GM21737 (cell line): ENCODE measurements around the gene IRX6.

Source experiments
- ATAC-seq: cut with Tn5 transposase; IDR thresholded peaks from one replicate; pipeline ENCODE4 v1.9.1; 2021; ENCODE audit warnings: mild to moderate bottlenecking, moderate library complexity; ENCODE audit not compliant: unreplicated experiment

Gene IRX6

DNA sequence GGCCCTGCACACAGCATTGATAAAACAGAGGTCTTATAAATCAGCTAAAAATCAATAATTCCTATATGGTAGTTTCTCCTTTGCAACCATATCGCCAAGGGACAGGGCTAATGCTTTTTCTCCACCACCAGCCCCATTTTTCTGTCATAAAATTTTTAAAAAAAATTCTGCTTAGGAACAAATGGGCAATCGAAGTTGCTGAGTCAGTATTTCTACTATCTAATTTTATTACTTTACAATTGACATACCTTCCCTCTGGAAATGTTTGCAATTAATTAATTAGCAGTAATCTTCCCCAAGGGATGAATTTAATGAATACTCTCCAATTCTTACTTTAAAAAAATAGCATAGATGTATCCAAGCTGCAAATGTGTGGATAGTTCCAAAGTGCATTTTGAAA is 1.7 kb upstream of the IRX6 start:
- ATAC-seq: no peak

DNA sequence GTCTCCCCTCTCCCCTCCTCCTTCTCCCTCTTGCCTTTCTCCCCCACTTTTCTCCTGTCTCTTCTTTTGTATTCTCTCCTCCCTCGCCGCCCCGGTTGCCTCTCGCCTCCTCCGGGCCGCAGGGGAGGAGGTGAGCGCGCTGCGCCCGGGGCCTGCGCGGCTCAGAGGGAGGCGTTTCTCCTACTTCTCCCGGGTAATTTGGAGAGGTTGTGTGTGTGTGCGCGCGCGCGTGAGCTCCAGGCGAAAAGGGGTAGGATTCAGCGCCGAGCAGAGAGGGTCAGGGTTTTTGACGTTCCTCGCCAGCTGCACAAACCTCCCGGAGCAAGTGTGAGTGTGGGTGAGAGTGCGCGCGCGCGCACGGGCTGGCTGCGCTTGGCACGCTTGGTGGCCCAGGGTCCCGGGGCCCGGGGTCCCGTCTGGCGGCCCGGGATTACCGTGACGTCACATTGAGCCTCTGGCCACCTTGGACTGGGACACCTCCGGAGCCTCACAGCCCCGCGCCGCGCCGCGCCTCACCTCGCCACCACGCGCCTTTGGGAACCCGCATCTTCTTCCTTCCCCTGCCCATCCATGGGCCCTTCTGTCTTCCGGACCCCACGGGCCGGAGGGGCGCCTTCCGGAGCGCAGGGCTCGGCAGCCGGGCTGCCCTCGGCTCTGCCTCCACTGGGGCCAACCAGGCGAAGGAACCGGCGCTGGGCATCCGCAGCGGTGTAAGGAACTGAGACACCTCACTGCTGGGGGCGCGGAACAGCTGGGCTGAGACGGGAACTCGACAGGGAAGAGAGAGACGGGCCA is 479 bp downstream of the IRX6 start:
- ATAC-seq: no peak

- ATAC-seq: no peak
Measured at GRCh38 chr16:55325080-55325447, 1.1 kb downstream of the IRX6 start.

DNA sequence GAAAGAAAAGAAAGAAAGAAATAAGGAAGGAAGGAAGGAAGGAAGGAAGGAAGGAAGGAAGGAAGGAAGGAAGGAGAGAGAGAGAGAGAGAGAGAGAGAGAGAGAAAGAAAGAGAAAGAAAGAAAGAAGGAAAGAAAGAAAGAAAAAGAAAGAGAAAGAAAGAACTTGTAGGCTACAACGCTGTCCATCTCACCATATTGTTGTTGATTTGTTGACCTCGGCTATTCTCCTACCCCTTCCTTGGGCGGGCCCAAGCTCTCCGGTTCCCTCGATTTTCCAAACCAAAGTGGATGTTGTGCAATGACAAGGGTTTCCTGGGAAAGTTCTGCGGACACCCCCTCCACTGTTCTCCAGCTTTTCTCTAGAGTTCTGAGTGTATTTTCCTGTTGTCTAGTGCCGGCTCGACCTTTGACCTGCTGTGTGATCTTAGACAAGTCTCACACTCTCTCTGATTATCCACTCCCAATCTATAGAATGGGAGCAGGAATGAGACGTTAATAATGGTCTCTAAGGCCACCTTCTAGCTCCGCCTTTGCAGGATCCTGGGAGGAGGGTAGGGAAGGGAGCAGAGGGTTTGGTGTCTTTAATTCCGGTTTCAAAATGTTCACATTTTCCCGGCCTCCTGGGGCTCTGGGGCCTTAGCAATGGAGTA is 1.6 kb downstream of the IRX6 start:
- ATAC-seq: no peak

- no peak for ATAC-seq
Measured at GRCh38 chr16:55326261-55327092, 2.5 kb downstream of the IRX6 start.

DNA sequence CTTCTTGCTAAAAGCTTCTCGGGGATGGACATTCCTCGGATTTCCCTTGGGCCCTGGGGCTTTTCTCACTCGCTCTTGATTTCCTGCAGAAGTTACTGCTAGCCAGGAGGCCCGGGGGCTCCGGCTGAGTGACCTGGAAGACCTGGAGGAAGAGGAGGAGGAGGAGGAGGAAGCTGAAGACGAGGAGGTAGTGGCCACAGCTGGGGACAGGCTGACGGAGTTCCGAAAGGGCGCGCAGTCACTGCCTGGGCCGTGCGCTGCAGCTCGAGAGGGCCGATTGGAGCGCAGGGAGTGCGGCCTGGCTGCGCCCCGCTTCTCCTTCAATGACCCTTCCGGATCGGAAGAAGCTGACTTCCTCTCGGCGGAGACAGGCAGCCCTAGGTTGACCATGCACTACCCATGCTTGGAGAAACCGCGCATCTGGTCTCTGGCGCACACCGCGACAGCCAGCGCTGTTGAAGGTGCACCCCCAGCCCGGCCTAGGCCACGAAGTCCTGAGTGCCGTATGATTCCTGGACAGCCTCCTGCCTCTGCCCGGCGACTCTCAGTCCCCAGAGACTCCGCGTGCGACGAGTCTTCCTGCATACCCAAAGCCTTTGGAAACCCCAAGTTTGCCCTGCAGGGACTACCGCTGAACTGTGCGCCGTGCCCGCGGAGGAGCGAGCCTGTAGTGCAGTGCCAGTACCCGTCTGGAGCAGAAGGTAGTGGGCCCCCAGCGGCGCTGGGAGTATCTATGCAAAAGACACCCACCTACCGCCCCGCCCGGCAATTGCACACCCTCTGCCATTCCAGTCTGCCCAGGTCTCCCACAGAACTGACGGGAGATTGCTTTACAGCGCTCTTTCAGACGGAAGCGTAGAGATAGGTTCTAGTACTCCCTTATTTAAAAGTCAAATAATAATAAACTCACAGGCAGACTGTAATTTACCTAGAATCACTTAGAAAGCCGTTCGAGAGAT is 4.9 kb downstream of the IRX6 start:
- ATAC-seq: no peak

DNA sequence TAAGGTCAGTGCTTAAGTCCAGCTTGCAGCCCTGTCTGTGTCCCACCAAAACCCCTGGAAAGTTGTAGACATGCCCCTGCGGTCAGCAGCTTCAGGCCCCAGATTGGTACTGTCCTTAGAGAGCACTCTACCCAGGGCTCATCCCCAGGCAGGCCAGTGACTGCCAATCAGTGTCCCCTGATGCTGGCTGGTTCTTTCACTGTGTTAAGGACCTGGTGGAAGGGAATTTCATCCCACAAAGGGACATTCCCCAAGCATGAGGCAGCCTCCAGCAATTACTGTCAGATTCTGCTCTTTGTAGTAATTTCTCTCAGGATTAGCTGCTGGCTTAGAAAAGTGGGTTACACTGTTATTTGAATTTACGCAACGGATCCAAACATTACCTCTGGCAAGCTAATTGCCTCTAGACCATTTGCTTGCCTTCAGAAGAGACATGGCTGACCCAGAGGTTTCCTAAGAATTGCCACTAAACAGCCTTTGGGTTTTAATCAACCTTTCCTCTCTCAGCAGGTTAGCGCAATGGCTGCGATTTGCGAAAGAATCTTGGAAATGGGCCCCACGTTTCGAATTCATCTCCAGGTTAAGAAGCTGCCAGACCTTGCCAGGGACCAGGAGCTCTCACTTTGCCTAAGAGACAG is 5.9 kb downstream of the IRX6 start:
- no peak for ATAC-seq

DNA sequence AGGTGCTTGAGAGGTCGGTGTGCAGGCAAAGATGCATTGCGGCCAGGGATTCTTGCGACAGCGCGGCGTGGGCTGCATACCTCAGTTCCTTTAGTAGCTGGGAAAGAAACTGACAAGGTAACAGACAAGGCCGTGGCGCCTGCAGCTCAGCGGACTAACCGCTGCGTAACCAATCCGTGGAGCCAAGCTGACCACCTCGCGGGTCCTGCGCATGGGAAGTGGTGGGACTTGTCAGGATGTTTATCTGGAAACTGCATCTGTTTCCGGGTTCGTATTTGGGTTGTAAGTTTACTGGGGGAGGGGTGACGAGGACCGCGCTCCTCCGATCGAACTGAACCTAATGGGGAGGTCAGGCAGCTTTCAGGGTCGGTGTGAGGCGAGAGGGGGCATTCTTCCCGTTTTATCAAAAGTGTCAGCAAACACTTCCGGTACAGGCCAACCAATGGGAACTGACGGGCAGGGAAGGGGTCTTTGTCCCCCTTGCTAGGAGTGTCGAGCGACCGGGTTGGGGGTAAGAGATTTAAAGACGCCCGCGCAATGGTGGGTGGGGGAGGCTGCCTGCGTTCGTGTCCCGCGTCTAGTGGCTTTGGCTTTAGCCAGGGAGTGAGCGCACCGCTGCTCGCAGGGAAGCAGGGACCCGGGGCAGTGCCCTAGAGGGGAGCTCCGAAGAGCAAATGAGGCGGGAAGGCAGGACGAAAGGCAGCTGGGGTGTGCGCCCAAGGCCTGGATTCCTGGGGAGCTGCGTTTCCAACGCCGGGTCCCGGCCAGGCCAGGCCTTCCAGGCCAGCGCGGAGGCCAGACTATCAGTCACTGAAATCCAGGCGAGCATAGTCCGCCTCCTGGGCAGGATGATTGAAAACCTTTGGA is 7.0 kb downstream of the IRX6 start:
- no peak for ATAC-seq

- ATAC-seq: no peak
Measured at GRCh38 chr16:55331648-55332185, 7.7 kb downstream of the IRX6 start.

- no peak for ATAC-seq
Measured at GRCh38 chr16:55333684-55334083, 9.7 kb downstream of the IRX6 start.

- no peak for ATAC-seq
Measured at GRCh38 chr16:55338646-55339045, 14.6 kb downstream of the IRX6 start.

DNA sequence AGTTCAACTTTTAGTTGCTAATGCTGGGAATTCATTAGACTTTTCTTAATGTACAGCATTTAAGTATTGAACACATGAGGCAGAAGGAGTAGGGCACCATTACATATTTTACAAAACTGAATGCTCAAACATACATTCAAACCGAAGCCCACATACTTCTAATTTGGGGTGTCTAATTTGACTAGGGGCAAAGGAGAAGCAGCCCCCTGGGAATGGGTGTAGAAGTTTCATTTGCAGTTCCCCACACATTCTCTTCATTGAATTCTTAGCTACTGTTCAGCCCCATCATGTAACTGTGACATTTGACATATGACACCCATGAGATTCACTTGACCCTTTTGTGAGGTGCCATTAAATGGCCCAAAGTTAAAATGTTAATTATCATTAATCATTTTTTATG is 16.4 kb downstream of the IRX6 start:
- no peak for ATAC-seq

GRCh38 chr16:55341681-55342080 is 17.7 kb downstream of the IRX6 start:
- ATAC-seq: no peak

- no peak for ATAC-seq
Measured at GRCh38 chr16:55346475-55346874, 22.5 kb downstream of the IRX6 start.

DNA sequence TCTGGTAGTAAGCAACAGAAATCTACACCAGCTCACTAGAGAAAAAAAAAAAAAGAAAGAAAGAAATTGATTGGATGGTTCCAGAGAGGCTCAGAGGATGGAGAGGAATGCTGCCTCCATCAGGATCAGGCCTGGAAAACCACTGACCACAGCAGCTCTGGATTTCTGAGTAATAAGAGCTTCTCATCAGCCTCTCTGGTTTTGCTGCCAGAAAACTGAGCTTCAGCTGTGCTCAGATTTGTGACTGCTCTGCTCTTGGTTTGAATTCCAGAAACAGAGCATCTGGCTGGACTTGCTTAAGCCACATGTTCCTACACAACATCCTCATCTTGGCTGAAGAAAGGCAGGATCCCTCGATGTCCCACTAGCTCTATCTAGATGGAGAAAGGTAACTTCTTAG is 25.9 kb downstream of the IRX6 start:
- ATAC-seq: no peak

DNA sequence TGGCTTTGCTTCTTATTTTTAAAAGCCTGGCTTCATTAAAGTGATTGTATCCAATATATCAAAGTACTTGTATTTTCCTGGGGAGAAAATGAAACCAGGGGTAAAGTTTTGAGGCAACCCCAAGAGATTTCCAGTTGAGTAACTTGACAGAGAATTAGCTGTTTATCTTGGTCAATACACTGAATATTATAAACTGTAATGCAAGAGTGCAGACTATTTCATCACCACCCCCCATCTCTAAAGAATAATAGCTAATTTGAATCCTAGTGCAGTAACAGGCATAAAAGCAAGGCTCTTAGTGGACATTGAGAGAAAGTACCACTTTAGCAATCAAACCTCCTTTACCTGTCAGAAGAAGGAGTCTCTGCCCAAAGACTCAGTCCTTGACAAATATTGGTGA is 27.0 kb downstream of the IRX6 start:
- ATAC-seq: no peak

DNA sequence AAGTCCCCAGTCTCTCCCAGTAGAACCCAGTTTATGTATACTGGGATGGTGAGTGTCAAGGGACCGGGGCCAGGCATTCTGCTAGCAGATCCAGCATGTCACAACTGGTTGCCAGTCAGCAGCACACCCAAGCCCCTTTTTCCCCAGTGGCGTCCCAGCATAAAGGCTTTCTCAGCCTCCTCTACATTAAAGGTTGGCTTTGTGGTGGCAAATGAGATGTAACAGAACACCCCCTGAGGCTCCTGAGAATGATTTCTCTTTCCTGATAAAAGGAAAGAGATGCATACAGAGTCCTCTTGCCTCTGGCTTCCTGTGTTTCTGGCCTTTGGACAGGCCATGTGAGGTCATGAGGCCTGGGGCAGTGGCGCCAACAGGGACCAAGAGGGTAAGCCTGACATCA is 27.9 kb downstream of the IRX6 start:
- no peak for ATAC-seq

DNA sequence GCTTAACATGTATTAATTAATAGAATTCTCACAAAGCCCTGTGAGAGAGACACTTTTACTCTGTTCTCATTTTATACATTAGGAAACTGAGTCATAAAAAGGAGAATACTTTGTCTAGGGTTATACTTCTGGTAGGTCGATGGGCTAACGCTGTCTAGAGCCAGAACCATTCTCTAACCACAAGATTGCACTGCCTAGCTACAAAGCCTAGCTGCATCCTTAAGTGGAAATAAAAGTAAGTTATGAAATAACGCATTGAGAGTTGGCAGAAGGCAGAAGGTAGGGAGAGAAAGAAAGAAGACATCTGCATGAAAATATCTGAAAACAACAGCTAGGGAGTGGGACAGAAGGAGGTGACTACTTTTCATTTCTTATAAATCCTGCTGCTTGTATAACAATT is 33.2 kb downstream of the IRX6 start:
- ATAC-seq: no peak

DNA sequence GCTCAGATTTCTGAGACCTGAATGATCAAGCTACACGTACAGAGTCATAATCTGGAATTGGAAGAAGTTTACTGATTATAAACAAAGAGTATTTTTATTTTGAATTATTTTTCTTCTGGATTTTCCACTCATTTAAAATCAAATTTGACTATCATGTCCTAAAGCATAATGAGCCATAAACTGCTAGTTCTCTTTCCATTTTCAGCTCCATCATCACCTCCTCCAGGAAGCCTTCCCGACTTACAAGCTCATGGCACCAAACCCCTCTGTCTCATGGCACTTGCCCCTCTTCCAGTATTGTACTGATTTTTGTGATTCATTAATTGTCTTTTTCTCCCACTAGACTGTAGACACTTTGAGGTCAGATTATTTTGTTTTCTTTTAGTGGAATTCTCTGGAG is 35.9 kb downstream of the IRX6 start:
- no peak for ATAC-seq
